Psoas muscle (tissue), 8 donors: ENCODE results near the gene CERS4. TPM values are rescaled to one million over a fixed set of nuclear protein-coding genes. Genes with fewer than 3 reads are reported as not detected.
A peak's percentile ranks its signal among the peaks of the same experiment; 100 is the strongest.
"Not testable (repeated sequence)": the region's sequence is repeated elsewhere in the genome, so short reads cannot be mapped to it uniquely, and the experiment has no call there.

Experiments used
- ATAC-seq, 4 donors: fragments of 200-7000 bp; cut with Tn5 transposase; one replicate each; pipeline ENCODE4 v1.9.1; 2020; ENCODE audit warnings: moderate library complexity in 3 of 4, mild to moderate bottlenecking in 2 of 4
- DNase-seq, 2 donors: peaks; one replicate each; pipeline ENCODE4 v3.0.0-alpha.2; 2020
- H3K27ac ChIP-seq: fragments of 200-600 bp; one replicate; pipeline ENCODE4 v1.8.0; 2022
- H3K27me3 ChIP-seq, 3 donors: fragments of 200-600 bp in 1 of 3; one replicate each; pipeline versions ENCODE4 v1.6.1 to v1.8.0; 2013 to 2022; ENCODE audit warnings: low read length in 2 of 3, mild to moderate bottlenecking in 2 of 3, moderate library complexity in 1 of 3; ENCODE audit not compliant: insufficient read depth in 3 of 3
- H3K36me3 ChIP-seq, 2 donors: fragments of 200-600 bp in 1 of 2; one replicate each; pipeline versions ENCODE4 v1.6.1 to v1.8.0; 2013 to 2022; ENCODE audit warnings: low read depth in 1 of 2, mild to moderate bottlenecking in 1 of 2, moderate library complexity in 1 of 2; ENCODE audit not compliant: insufficient read depth in 1 of 2
- H3K4me1 ChIP-seq: fragments of 200-600 bp; one replicate; pipeline ENCODE4 v1.8.0; 2022
- H3K4me3 ChIP-seq: fragments of 200-600 bp; one replicate; pipeline ENCODE4 v1.8.0; 2022; ENCODE audit warnings: mild to moderate bottlenecking
- H3K9me3 ChIP-seq: fragments of 200-600 bp; one replicate; pipeline ENCODE4 v1.8.0; 2022
- CTCF ChIP-seq: fragments of 200-600 bp; IDR thresholded peaks from one replicate; pipeline ENCODE4 v1.8.0; 2022; ENCODE audit warnings: antibody characterized with exemption
- WGBS, 3 donors: extraction: QIAGEN DNeasy Blood & Tissue Kit; methylation state at CpG; one replicate each; pipeline versions ENCODE4 v1.1.6 to v1.1.7; 2013; 5-methylcytosine and 5-hydroxymethylcytosine counted together
- intact Hi-C, 2 donors: fragments of 100-400 bp; cut with DNase I; formaldehyde crosslinking; loops; one replicate each; pipeline versions ENCODE4 v1.11.0 to v1.14.2; 2022
- polyA plus RNA-seq, 3 donors: library from polyadenylated mRNA; stranded (reverse); fragments of 200-250 nt; gene quantifications; one replicate each; pipeline ENCODE4 v1.2.3, GENCODE V29; 2013
- total RNA-seq, 4 donors: library from RNA; stranded (reverse); fragmentation: NEBNext Ultra II Directional in 2 of 4; extraction: Animal tissue kit (Norgen Biotek cat#: 25700) in 2 of 4; gene quantifications; one replicate each; pipeline versions ENCODE4 v1.2.1 to v1.2.4, GENCODE V29; 2021 to 2023
- donor health status: healthy with polysubstance abuse.
- donor health status: DM: no; HTN: no; CAD: no; lungs with moderate emphysema.
- donor health status: Bipolar disorder and iron deficiency.
- donor health status: healthy.
- donor health status: DM: yes; HTN: yes; CAD: no.
- donor health status: DM: no; HTN: no; CAD: no.
- donor health status: DM: no; HTN: no; CAD: no.
- donor health status: DM: yes; HTN: yes; CAD: no.

The CERS4 gene
- total and polyA plus RNA-seq, 7 donors: 1.1 to 4.8 (median 2.8) TPM

GRCh38 chr19:8265872-8266271, 56.7 kb downstream of the CERS4 start:
- TF ChIP-seq CTCF: no peak
- intact Hi-C loops: loop anchor here in 1 of 2 donors (5.0 kb wide), 1 partner anchor 41 kb away; the partner anchor contains the start of gene CD320
- no peaks in the 10 kb centered on the region for H3K27me3 ChIP-seq
- no peaks in the 10 kb centered on the region for H3K4me1 ChIP-seq
- H3K36me3 ChIP-seq: no peaks in the 10 kb centered on the region
- H3K27ac ChIP-seq: no peak overlapping the region
- 70 to 71% (median 71%) methylated on average over 3 of the region's 3 CpGs for WGBS, 3 donors
- DNase-seq (no peak), ATAC-seq (no peak)
- no peak overlapping the region for H3K4me3 ChIP-seq
- no peaks in the 10 kb centered on the region for H3K9me3 ChIP-seq

GRCh38 chr19:8269724-8270123, 60.6 kb downstream of the CERS4 start:
- intact Hi-C loops: loop anchor here in 1 of 2 donors (5.0 kb wide), 1 partner anchor 38 kb away; the partner anchor contains the start of gene CD320
- no peak overlapping the region for H3K4me3 ChIP-seq
- DNase-seq: no peak
- TF ChIP-seq CTCF: no peak
- no peak for ATAC-seq
- H3K27me3 ChIP-seq: no peaks in the 10 kb centered on the region
- no peak overlapping the region for H3K27ac ChIP-seq
- H3K36me3 ChIP-seq: no peaks in the 10 kb centered on the region
- H3K9me3 ChIP-seq: no peaks in the 10 kb centered on the region
- 80 to 91% (median 84%) methylated on average over 3 of the region's 3 CpGs for WGBS, 3 donors
- no peaks in the 10 kb centered on the region for H3K4me1 ChIP-seq

DNA sequence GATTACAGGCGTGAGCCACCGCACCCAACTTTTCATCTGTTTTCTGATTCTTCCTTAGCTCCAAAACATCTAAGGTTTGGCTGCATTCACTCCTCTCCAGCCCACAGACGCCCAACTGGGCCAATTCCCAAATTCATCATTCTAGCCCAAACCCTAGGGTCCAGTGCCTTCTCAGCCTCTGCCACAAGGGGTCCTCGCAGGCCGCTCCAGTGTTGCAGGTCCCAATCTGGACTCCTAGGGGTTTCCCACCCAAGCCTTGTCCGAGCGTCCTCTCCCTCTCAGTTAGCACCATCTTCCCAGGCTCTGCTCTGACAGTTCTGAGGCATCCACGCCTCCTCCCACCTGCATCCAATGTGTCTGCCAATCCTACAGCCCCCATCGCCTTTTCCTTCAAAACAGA, 67.3 kb downstream of the CERS4 start:
- WGBS, 3 donors: no CpG with 5 or more reads among the region's 9 CpGs
- H3K9me3 ChIP-seq, H3K36me3 ChIP-seq, H3K27ac ChIP-seq, DNase-seq, H3K4me1 ChIP-seq, H3K27me3 ChIP-seq, H3K4me3 ChIP-seq, intact Hi-C loops: not testable (repeated sequence)
- ATAC-seq: peak in 3 of 4 donors; percentile 40 to 67 (median 47)

GRCh38 chr19:8291337-8291736, 82.2 kb downstream of the CERS4 start:
- intact Hi-C loops, H3K36me3 ChIP-seq, DNase-seq, H3K4me1 ChIP-seq, H3K27me3 ChIP-seq, H3K9me3 ChIP-seq, H3K27ac ChIP-seq, H3K4me3 ChIP-seq: not testable (repeated sequence)
- peak in 2 of 4 donors; percentile 46 to 60 for ATAC-seq
- no CpG with 5 or more reads among the region's 9 CpGs for WGBS, 3 donors

- intact Hi-C loops: no loop called here
- no peak for TF ChIP-seq CTCF
- Histone ChIP-seq H3K9me3 (no peaks in the 10 kb centered on the region), H3K4me3 (no peak overlapping the region), H3K27ac (no peak overlapping the region), H3K36me3 (peaks cover 0 to 10% of the 10 kb centered on the region in 2 donors), H3K27me3 (no peaks in the 10 kb centered on the region), H3K4me1 (peaks cover 10% of the 10 kb centered on the region)
- WGBS, 3 donors: 37 to 47% (median 38%) methylated on average over 10 to 11 of the region's 11 CpGs
- ATAC-seq (peak; percentile 12 to 60 (median 27)), DNase-seq (peak; percentile 50 to 71)
These were observed 93.2 kb downstream of the CERS4 start for GRCh38 chr19:8302357-8302691.

DNA sequence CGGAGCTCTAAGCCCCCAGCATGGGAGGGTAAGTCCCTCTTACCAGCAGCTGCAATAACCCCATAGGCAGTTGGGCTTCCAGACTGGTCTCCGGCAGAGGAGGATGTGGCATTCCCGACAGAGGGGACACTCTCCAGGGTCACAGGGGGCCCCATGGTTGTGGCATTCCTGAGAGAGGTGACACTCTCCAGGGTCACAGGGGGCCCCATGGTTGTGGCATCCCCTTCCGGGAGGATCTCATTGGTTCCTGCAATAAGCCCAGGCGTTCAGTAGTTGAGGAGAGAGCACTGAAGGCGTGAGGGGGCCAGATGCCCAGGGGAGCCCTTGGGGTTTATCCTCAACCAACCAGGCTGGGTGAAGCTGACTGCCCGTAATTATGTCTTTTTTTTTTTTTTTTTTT, 93.6 kb downstream of the CERS4 start:
- no peak for DNase-seq
- no peak for TF ChIP-seq CTCF
- intact Hi-C loops: no loop called here
- Histone ChIP-seq H3K4me3 (no peak overlapping the region), H3K36me3 (peaks cover 0 to 10% of the 10 kb centered on the region in 2 donors), H3K9me3 (no peaks in the 10 kb centered on the region), H3K27me3 (no peaks in the 10 kb centered on the region), H3K27ac (no peak overlapping the region), H3K4me1 (peaks cover 12% of the 10 kb centered on the region)
- ATAC-seq: no peak
- 49 to 68% (median 60%) methylated on average over 7 of the region's 7 CpGs for WGBS, 3 donors
